WERI-Rb-1 (cell line): Measurements from ENCODE around the gene OR2T29.
"Not testable (repeated sequence)": the region's sequence is repeated elsewhere in the genome, so short reads cannot be mapped to it uniquely, and the experiment has no call there.

Source experiments
- DNase-seq: peaks from one replicate; pipeline ENCODE4 v3.0.0-alpha.2; 2020
- H3K27ac ChIP-seq: fragments of 250-450 bp; sonication (Bioruptor Pico); 2 replicates; pipeline ENCODE4 v1.5.1; 2020; ENCODE audit warnings: mild to moderate bottlenecking, moderate library complexity
- H3K27me3 ChIP-seq: fragments of 250-450 bp; sonication (Bioruptor Pico); 2 replicates; pipeline ENCODE4 v1.5.1; 2021; ENCODE audit warnings: mild to moderate bottlenecking, low read depth, moderate library complexity; ENCODE audit not compliant: insufficient read depth, severe bottlenecking
- H3K36me3 ChIP-seq: fragments of 250-450 bp; sonication (Bioruptor Pico); 2 replicates; pipeline ENCODE4 v1.5.1; 2020; ENCODE audit warnings: mild to moderate bottlenecking, moderate library complexity
- H3K4me3 ChIP-seq: 2 replicates; pipeline ENCODE4 v1.5.1; 2011; ENCODE audit warnings: low read depth, mild to moderate bottlenecking, control low read depth, low read length
- H3K9me3 ChIP-seq: fragments of 250-450 bp; sonication (Bioruptor Pico); 2 replicates; pipeline ENCODE4 v1.5.1; 2021; ENCODE audit warnings: mild to moderate bottlenecking, moderate library complexity; ENCODE audit not compliant: severe bottlenecking
- CTCF ChIP-seq: IDR thresholded peaks from 2 replicates; pipeline ENCODE4 v1.5.1; 2011; ENCODE audit warnings: low read depth, mild to moderate bottlenecking, control low read depth, inconsistent platforms, low read length

The OR2T29 gene

DNA sequence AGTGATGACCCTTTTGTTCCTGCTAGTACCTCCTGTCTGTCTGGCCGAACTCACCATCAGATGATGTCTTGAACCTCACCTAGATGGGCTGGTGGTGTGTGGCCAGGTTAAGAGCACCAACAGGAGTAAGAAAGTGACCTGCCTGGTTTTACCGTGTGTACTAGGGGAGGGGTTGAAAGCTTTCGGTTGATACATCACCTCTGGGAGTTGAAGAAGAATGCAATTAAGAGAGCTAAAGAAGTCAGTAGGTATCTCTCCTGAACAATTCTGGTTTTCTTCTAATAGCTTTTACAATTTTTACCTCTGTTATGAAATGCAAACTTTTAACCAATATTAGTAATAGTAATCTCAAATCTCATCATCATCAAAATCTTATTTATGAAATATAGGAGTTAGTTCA lies at the start of gene OR2T29:
Gene OR2T29 (minus strand): TSS at position 101 of the 400 bp plus-strand sequence. CDS start 3,281 bp downstream, outside the sequence.
- H3K4me3 ChIP-seq, H3K27me3 ChIP-seq, H3K9me3 ChIP-seq, H3K36me3 ChIP-seq, DNase-seq, H3K27ac ChIP-seq: not testable (repeated sequence)

GRCh38 chr1:248611883-248612414 lies 49.4 kb upstream of the OR2T29 start:
- Histone ChIP-seq H3K27ac (no peak overlapping the region), H3K36me3 (no peaks in the 10 kb centered on the region), H3K27me3 (peaks cover 65% of the 10 kb centered on the region), H3K9me3 (no peaks in the 10 kb centered on the region), H3K4me3 (no peak overlapping the region)
- no peak for DNase-seq
- TF ChIP-seq CTCF, result no peak

GRCh38 chr1:248610301-248610700 lies 47.7 kb upstream of the OR2T29 start:
- Histone ChIP-seq H3K36me3 (no peaks in the 10 kb centered on the region), H3K4me3 (no peak overlapping the region), H3K27ac (no peak overlapping the region), H3K9me3 (no peaks in the 10 kb centered on the region), H3K27me3 (peaks cover 58% of the 10 kb centered on the region)
- no peak for DNase-seq
- TF ChIP-seq CTCF, result no peak

DNA sequence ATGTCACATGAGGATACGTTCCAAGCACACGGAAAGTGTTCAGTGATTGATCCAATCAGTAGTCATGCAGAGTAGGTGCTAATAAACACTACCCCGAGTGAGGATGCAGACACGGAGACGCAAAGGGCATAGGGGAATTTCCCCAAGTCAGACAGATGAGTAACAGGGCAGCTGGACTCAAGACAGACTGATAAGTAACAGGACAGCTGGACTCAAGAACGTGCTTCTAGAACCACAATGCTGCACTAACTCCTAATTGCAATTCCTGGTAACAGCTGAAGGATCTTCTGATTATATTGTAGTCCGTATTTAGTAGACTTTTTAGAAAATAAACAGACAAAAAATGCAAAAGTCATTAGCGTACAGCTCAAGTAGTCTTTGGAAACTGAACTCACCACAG lies 36.8 kb upstream of the OR2T29 start:
- no peak overlapping the region for H3K4me3 ChIP-seq
- H3K27me3 ChIP-seq, result peaks cover 55% of the 10 kb centered on the region
- no peak for DNase-seq
- H3K27ac ChIP-seq, result no peak overlapping the region
- TF ChIP-seq CTCF, result no peak
- no peaks in the 10 kb centered on the region for H3K9me3 ChIP-seq
- H3K36me3 ChIP-seq, result no peaks in the 10 kb centered on the region

DNA sequence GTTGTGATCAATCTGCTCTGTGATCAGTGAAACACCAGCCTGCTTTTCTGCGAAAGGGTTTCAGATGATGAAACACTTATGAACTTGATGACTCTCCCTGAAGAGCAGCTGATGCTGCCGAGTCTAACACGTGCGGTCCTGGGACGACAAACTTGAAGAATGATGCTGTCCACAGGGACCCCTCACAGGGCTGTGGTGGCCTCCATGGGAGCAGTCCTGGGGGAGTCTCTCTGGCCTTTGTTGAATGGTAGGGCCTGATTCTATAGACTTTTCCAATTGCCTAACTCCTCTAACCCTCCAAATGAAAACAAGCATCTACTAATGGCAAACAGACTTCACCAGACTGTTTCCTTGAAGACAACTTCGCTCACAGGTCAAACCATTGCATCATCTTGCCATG lies 35.0 kb upstream of the OR2T29 start, which contains the start of gene OR2T10:
Gene OR2T10 (minus strand): TSS at position 112 of the 400 bp plus-strand sequence. CDS start 3,932 bp downstream, outside the sequence.
- no peak within 1 kb of the TSS for H3K27ac ChIP-seq
- TF ChIP-seq CTCF, result no peak
- DNase-seq, result no peak
- H3K36me3 ChIP-seq, result no peaks in the 10 kb centered on the region
- no peaks in the 10 kb centered on the region for H3K9me3 ChIP-seq
- no peak within 1 kb of the TSS for H3K4me3 ChIP-seq
- peaks cover 61% of the 10 kb centered on the region for H3K27me3 ChIP-seq

- no peak for TF ChIP-seq CTCF
- Histone ChIP-seq H3K27ac (no peak overlapping the region), H3K9me3 (no peaks in the 10 kb centered on the region), H3K36me3 (no peaks in the 10 kb centered on the region), H3K4me3 (no peak overlapping the region), H3K27me3 (peaks cover 67% of the 10 kb centered on the region)
- DNase-seq, result no peak
Measured at GRCh38 chr1:248596615-248597014, 34.0 kb upstream of the OR2T29 start.
